ENCODE results near the gene OSM. TPM values are rescaled to one million over a fixed set of nuclear protein-coding genes. Genes with fewer than 3 reads are reported as not detected.
A peak's percentile ranks its signal among the peaks of the same experiment; 100 is the strongest.

OSM gene
- total RNA-seq (2021; fragmentation: NEBNext Ultra II Directional; extraction: Animal tissue kit (Norgen Biotek cat#: 25700)), result not detected
- long read RNA-seq, result 0 reads

DNA sequence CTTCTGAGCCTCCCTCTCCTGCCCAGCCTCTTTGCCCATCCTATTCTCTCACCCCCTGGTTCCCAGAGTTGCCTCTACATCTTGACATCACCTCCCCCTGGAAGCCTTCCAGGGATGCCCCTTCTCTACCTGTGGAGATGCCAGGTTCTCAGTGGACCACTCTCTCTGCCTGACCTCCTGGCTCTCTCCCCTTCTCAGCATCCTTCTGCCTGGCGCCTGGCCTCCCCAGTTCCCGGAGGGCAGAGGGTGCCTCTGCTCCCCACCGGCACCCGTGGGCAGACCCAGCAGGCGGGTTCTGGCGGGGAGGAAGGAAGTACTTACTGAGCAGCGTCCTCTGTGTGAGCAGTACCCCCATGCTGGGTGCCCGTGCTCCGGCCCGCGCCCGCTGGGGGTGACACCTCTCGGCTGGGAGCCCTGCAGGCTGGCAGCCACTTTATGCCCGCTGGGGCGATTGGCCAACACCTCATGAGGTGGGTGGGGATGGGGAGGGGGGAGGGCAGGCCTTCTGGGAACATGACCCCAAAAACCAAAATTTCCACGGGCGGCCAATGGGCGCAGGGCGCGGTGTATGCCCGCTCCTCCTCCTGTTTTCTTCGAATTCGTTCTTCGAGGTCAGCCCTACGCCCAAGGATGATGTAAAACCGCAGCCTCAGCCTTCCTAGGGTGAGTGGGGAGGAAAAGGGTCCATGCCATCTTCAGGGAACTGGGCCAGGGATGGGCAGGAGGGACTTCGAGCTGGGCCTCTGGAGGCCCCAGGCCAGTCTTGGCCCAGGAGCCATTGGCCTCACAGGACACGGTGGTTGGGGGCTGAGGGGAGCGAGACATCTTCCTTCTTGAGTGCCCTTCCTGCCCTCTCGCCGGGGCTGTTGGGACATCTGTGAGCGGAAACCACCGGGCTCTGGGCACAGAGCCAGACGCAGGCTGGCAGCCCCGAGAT, at the start of gene OSM:
OSM (minus strand) TSS at position 407 of the 937 bp plus-strand sequence; CDS start at position 355, 52 bp downstream.
- no peaks in the 10 kb centered on the region for H3K9me3 Mint-ChIP-seq
- H3K4me3 Mint-ChIP-seq, result no peak within 1 kb of the TSS
- H3K27ac Mint-ChIP-seq, result no peak within 1 kb of the TSS
- H3K4me1 Mint-ChIP-seq (ENCODE audit: low read depth), result peaks cover 6% of the 10 kb centered on the region
- H3K36me3 Mint-ChIP-seq (ENCODE audit: low read depth), result no peaks in the 10 kb centered on the region
- peaks cover 6% of the 10 kb centered on the region; the same call in 1 of the 2 replicates for H3K27me3 Mint-ChIP-seq (ENCODE audit: insufficient read depth)
- no peak for DNase-seq
- TF ChIP-seq, protein P1, sequence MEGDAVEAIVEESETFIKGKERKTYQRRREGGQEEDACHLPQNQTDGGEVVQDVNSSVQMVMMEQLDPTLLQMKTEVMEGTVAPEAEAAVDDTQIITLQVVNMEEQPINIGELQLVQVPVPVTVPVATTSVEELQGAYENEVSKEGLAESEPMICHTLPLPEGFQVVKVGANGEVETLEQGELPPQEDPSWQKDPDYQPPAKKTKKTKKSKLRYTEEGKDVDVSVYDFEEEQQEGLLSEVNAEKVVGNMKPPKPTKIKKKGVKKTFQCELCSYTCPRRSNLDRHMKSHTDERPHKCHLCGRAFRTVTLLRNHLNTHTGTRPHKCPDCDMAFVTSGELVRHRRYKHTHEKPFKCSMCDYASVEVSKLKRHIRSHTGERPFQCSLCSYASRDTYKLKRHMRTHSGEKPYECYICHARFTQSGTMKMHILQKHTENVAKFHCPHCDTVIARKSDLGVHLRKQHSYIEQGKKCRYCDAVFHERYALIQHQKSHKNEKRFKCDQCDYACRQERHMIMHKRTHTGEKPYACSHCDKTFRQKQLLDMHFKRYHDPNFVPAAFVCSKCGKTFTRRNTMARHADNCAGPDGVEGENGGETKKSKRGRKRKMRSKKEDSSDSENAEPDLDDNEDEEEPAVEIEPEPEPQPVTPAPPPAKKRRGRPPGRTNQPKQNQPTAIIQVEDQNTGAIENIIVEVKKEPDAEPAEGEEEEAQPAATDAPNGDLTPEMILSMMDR (IDR thresholded peaks at IDR 0.05), result no peak

DNA sequence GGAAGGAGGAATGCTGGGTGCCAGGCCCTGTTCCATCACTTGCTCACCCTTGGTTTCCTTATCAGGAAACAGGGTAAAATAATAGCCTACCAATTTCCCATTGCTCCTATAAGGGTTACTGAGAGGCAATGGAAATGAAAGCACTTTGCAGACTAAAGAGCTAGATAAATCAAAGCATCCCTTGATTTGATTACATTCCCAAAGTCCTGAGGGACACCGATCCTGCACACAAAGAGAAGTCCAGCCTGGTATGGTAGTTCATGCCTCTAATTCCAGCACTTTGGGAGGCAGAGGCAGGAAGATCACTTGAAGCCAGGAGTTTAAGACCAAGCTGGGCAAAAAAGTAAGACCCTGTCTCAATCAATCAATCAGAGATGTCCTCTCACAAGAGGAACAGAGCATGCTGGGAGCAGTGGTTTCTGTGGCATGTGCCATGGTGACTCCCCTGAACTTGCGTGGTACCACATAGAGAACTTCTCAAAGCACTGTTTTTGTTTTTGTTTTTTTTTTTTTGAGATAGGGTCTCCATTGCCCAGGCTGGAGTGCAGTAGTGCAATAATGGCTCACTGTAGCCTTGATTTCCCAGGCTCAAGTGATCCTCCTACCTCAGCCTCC, 49.4 kb upstream of the OSM start:
- no peaks in the 10 kb centered on the region for H3K9me3 Mint-ChIP-seq
- TF ChIP-seq, protein P1 (IDR thresholded peaks at IDR 0.05), result no peak
- H3K27ac Mint-ChIP-seq, result no peak overlapping the region
- peaks cover 3% of the 10 kb centered on the region for H3K27me3 Mint-ChIP-seq (ENCODE audit: insufficient read depth)
- H3K4me3 Mint-ChIP-seq, result no peak overlapping the region
- peaks cover 66% of the 10 kb centered on the region for H3K4me1 Mint-ChIP-seq (ENCODE audit: low read depth)
- no peak for DNase-seq
- H3K36me3 Mint-ChIP-seq (ENCODE audit: low read depth), result peaks cover 25% of the 10 kb centered on the region; the same call in 1 of the 2 replicates

DNA sequence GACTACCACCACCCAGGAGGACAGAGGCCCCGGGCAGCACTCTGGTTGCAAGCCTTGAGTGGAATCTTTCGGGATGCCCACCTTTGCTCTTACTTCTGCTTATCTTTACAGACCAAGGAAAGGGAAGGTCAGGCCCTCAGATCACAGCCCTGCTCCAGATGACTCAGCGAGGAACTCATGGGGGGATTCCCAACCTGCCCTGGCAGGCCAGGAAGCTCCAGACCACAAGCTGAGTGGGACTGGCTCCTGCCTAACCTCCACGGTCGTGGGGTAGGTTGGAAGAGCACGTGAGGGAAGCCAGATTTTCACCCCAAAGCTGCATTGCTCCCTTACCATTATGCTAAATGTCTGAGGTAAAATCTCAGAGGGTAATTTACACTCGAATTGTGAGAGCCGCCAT, 48.3 kb upstream of the OSM start:
- Mint-ChIP-seq H3K4me3 (no peak overlapping the region), H3K9me3 (no peaks in the 10 kb centered on the region), H3K4me1 (ENCODE audit: low read depth) (peaks cover 77% of the 10 kb centered on the region)

DNA sequence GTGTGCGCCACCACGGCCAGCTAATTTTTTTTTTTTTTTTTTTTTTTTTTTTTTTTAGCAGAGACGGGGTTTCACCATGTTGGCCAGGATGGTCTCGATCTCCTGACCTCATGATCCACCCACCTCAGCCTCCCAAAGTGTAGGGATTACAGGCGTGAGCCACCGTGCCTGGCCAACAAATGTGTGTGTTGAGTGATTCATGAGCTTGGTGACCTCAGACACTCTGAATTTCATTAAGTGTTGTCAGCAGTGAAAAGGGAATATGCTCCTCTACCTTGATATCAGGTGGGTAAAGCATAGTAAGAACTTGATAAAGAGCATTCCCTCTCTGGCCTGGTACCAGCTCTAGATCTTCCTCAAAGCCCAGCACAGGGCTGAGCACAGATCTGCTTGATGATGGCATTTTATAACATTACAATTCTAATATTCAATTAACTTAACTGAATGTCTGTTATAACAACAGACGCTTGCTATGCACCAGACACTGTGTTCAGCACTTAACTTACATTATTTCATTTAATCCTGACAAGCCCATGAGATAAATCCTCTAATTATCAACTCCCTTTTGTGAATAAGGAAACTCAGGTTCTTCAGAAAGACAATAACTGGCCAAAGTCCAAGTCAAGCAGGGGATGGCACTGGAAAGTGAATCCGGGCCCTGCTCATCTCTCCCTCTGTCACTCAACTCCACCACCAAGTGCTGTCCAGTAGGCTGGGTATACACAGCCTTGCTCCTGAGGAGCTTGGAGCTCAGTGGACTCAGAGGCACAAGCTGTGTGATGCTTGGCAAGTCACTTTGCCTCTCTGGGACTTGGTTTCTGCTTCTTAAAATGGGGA, 47.1 kb upstream of the OSM start:
- H3K4me1 Mint-ChIP-seq (ENCODE audit: low read depth), result peaks cover 77% of the 10 kb centered on the region
- no peaks in the 10 kb centered on the region for H3K9me3 Mint-ChIP-seq
- H3K27ac Mint-ChIP-seq, result no peak overlapping the region
- TF ChIP-seq, protein P1 (IDR thresholded peaks at IDR 0.05), result no peak
- H3K27me3 Mint-ChIP-seq (ENCODE audit: insufficient read depth), result peaks cover 3% of the 10 kb centered on the region
- no peak for DNase-seq
- H3K4me3 Mint-ChIP-seq, result no peak overlapping the region
- H3K36me3 Mint-ChIP-seq (ENCODE audit: low read depth), result peaks cover 15% of the 10 kb centered on the region; the same call in 1 of the 2 replicates

More for the DNA sequence above, 48.3 kb upstream of the OSM start:
- TF ChIP-seq, protein P1 (IDR thresholded peaks at IDR 0.05), result no peak
- no peak overlapping the region for H3K27ac Mint-ChIP-seq
- peaks cover 3% of the 10 kb centered on the region for H3K27me3 Mint-ChIP-seq (ENCODE audit: insufficient read depth)
- no peak for DNase-seq
- H3K36me3 Mint-ChIP-seq (ENCODE audit: low read depth), result peaks cover 19% of the 10 kb centered on the region; the same call in 1 of the 2 replicates

DNA sequence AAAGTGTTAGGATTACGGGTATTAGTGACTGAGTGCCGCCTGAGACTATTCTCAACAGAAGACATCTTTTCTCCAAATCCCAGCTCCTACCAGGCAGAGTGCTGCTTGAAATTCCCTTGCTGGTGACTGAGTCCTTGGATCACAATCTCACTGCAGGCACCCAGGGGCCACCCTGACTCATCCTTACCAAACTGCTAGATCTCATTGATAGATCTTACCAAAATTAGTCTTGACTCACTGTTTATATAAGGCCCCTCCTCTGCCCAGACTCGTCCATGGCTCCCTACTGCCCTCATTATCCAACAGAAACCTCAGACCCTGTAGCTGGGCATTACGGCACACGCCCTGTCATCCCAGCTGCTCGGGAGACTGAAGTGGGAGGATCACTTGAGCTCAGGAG, 45.4 kb upstream of the OSM start:
- Mint-ChIP-seq H3K36me3 (ENCODE audit: low read depth) (peaks cover 10% of the 10 kb centered on the region; the same call in 1 of the 2 replicates), H3K9me3 (no peaks in the 10 kb centered on the region), H3K4me1 (ENCODE audit: low read depth) (peaks cover 83% of the 10 kb centered on the region), H3K4me3 (peak overlapping the region; percentile 19), H3K27me3 (ENCODE audit: insufficient read depth) (peaks cover 1% of the 10 kb centered on the region; the same call in 1 of the 2 replicates), H3K27ac (peak overlapping the region; percentile 75)
- TF ChIP-seq, protein P1 (IDR thresholded peaks at IDR 0.05), result no peak
- peak; percentile 87 for DNase-seq

Data from HFFc6 (cell line).